CD4-positive, alpha-beta T cell treated with Interleukin-15 for 1 hour (primary cell): ENCODE results near the gene DEF6.

Experiments
- DNase-seq: peaks from one replicate; pipeline ENCODE4 v3.0.0-alpha.2; 2020

Gene DEF6

GRCh38 chr6:35297601-35298481 lies at the start of gene DEF6:
TSS of gene DEF6 (plus strand) at chr6:35297818. CDS start at chr6:35297857, 39 bp downstream.
- DNase-seq = peak; percentile 90

GRCh38 chr6:35248300-35248699 lies 49.3 kb upstream of the DEF6 start:
- DNase-seq = no peak

- DNase-seq = no peak
Observed at GRCh38 chr6:35248965-35249364, 48.7 kb upstream of the DEF6 start.

GRCh38 chr6:35251949-35252348 lies 45.7 kb upstream of the DEF6 start:
- DNase-seq = no peak

GRCh38 chr6:35253249-35253648 lies 44.4 kb upstream of the DEF6 start:
- DNase-seq = no peak

GRCh38 chr6:35258336-35258735 lies 39.3 kb upstream of the DEF6 start:
- DNase-seq = no peak

GRCh38 chr6:35258858-35259193 lies 38.8 kb upstream of the DEF6 start:
- no peak for DNase-seq

- peak; percentile 97 for DNase-seq
Observed at GRCh38 chr6:35259194-35259947, 38.2 kb upstream of the DEF6 start, which contains the start of gene ZNF76. TSS of gene ZNF76 (plus strand) at chr6:35259735. CDS start at chr6:35281152, 21,417 bp downstream.

- peak; percentile 92 for DNase-seq
Observed at GRCh38 chr6:35259948-35260590, 37.5 kb upstream of the DEF6 start.

- DNase-seq = no peak
Observed at GRCh38 chr6:35260591-35261570, 36.7 kb upstream of the DEF6 start.

- no peak for DNase-seq
Observed at GRCh38 chr6:35262596-35262995, 35.0 kb upstream of the DEF6 start.

GRCh38 chr6:35264550-35265274 lies 32.9 kb upstream of the DEF6 start:
- no peak for DNase-seq

- no peak for DNase-seq
Observed at GRCh38 chr6:35265523-35265922, 32.1 kb upstream of the DEF6 start.

- no peak for DNase-seq
Observed at GRCh38 chr6:35267446-35267845, 30.2 kb upstream of the DEF6 start.

- DNase-seq = no peak
Observed at GRCh38 chr6:35267897-35268296, 29.7 kb upstream of the DEF6 start.

GRCh38 chr6:35272005-35272404 lies 25.6 kb upstream of the DEF6 start:
- DNase-seq = no peak

- no peak for DNase-seq
Observed at GRCh38 chr6:35273822-35274559, 23.6 kb upstream of the DEF6 start.

- DNase-seq = no peak
Observed at GRCh38 chr6:35275744-35276260, 21.8 kb upstream of the DEF6 start.

- no peak for DNase-seq
Observed at GRCh38 chr6:35278708-35279107, 18.9 kb upstream of the DEF6 start.

- DNase-seq = no peak
Observed at GRCh38 chr6:35280903-35281302, 16.7 kb upstream of the DEF6 start.

GRCh38 chr6:35282472-35282871 lies 15.1 kb upstream of the DEF6 start:
- DNase-seq = no peak
